IPS-18a (cell line): ENCODE measurements around the gene TSPAN10.

Experiments
- H3K27ac ChIP-seq: one replicate; pipeline ENCODE4 v1.5.1; 2013; ENCODE audit warnings: low read length
- H3K27me3 ChIP-seq: one replicate; pipeline ENCODE4 v1.6.1; 2013; ENCODE audit warnings: mild to moderate bottlenecking, low read length; ENCODE audit not compliant: control insufficient read depth, insufficient read depth
- H3K36me3 ChIP-seq: one replicate; pipeline ENCODE4 v1.6.1; 2013; ENCODE audit warnings: low read depth, low read length; ENCODE audit not compliant: control insufficient read depth
- H3K4me1 ChIP-seq: one replicate; pipeline ENCODE4 v1.6.1; 2013; ENCODE audit warnings: low read depth, low read length; ENCODE audit not compliant: control insufficient read depth
- H3K4me3 ChIP-seq: one replicate; pipeline ENCODE4 v1.5.1; 2013; ENCODE audit warnings: low read length
- H3K9ac ChIP-seq: one replicate; pipeline ENCODE4 v1.6.1; 2013; ENCODE audit warnings: mild to moderate bottlenecking, low read length, moderate library complexity
- H3K9me3 ChIP-seq: one replicate; pipeline ENCODE4 v1.6.1; 2013; ENCODE audit warnings: low read depth, low read length; ENCODE audit not compliant: control insufficient read depth

Gene TSPAN10

GRCh38 chr17:81638683-81639082 is 1.7 kb downstream of the TSPAN10 start:
- Histone ChIP-seq H3K9me3 (no peaks in the 10 kb centered on the region), H3K9ac (no peak overlapping the region), H3K4me1 (peaks cover 5% of the 10 kb centered on the region), H3K36me3 (no peaks in the 10 kb centered on the region), H3K27me3 (no peaks in the 10 kb centered on the region), H3K4me3 (no peak overlapping the region), H3K27ac (no peak overlapping the region)

GRCh38 chr17:81640011-81640410 is 3.0 kb downstream of the TSPAN10 start:
- H3K9me3 ChIP-seq = no peaks in the 10 kb centered on the region

GRCh38 chr17:81641825-81642489 is 5.0 kb downstream of the TSPAN10 start:
- no peaks in the 10 kb centered on the region for H3K4me1 ChIP-seq
- H3K4me3 ChIP-seq = no peak overlapping the region
- no peaks in the 10 kb centered on the region for H3K36me3 ChIP-seq
- no peak overlapping the region for H3K27ac ChIP-seq
- H3K27me3 ChIP-seq = peaks cover 3% of the 10 kb centered on the region
- H3K9me3 ChIP-seq = no peaks in the 10 kb centered on the region
- no peak overlapping the region for H3K9ac ChIP-seq

More at GRCh38 chr17:81640011-81640410, 3.0 kb downstream of the TSPAN10 start:
- no peaks in the 10 kb centered on the region for H3K36me3 ChIP-seq
- no peak overlapping the region for H3K9ac ChIP-seq
- H3K27ac ChIP-seq = no peak overlapping the region
- peaks cover 5% of the 10 kb centered on the region for H3K4me1 ChIP-seq
- H3K4me3 ChIP-seq = no peak overlapping the region
- H3K27me3 ChIP-seq = no peaks in the 10 kb centered on the region

- H3K4me1 ChIP-seq = no peaks in the 10 kb centered on the region
- no peak overlapping the region for H3K4me3 ChIP-seq
- H3K9ac ChIP-seq = no peak overlapping the region
- H3K27me3 ChIP-seq = peaks cover 26% of the 10 kb centered on the region
- no peaks in the 10 kb centered on the region for H3K36me3 ChIP-seq
- H3K27ac ChIP-seq = no peak overlapping the region
- no peaks in the 10 kb centered on the region for H3K9me3 ChIP-seq
These were observed 7.5 kb downstream of the TSPAN10 start for GRCh38 chr17:81644496-81644895.

GRCh38 chr17:81644976-81645952 is 8.3 kb downstream of the TSPAN10 start:
- Histone ChIP-seq H3K4me3 (no peak overlapping the region), H3K27ac (no peak overlapping the region), H3K9ac (no peak overlapping the region), H3K27me3 (peaks cover 26% of the 10 kb centered on the region), H3K36me3 (no peaks in the 10 kb centered on the region), H3K9me3 (no peaks in the 10 kb centered on the region), H3K4me1 (no peaks in the 10 kb centered on the region)

GRCh38 chr17:81646869-81647600 is 10.0 kb downstream of the TSPAN10 start:
- no peak overlapping the region for H3K27ac ChIP-seq
- no peak overlapping the region for H3K9ac ChIP-seq
- no peaks in the 10 kb centered on the region for H3K36me3 ChIP-seq
- no peak overlapping the region for H3K4me3 ChIP-seq
- peaks cover 26% of the 10 kb centered on the region for H3K27me3 ChIP-seq
- H3K9me3 ChIP-seq = no peaks in the 10 kb centered on the region
- H3K4me1 ChIP-seq = no peaks in the 10 kb centered on the region

GRCh38 chr17:81647640-81648012 is 10.6 kb downstream of the TSPAN10 start:
- Histone ChIP-seq H3K27me3 (peaks cover 26% of the 10 kb centered on the region), H3K4me1 (no peaks in the 10 kb centered on the region), H3K9me3 (no peaks in the 10 kb centered on the region), H3K27ac (no peak overlapping the region), H3K36me3 (no peaks in the 10 kb centered on the region), H3K4me3 (no peak overlapping the region), H3K9ac (no peak overlapping the region)

- Histone ChIP-seq H3K27ac (no peak overlapping the region), H3K9ac (no peak overlapping the region), H3K4me1 (peaks cover under 1% of the 10 kb centered on the region), H3K27me3 (peaks cover 26% of the 10 kb centered on the region), H3K36me3 (no peaks in the 10 kb centered on the region), H3K9me3 (no peaks in the 10 kb centered on the region), H3K4me3 (no peak overlapping the region)
These were observed 11.2 kb downstream of the TSPAN10 start for GRCh38 chr17:81648013-81648706.

- H3K9ac ChIP-seq = no peak overlapping the region
- no peaks in the 10 kb centered on the region for H3K9me3 ChIP-seq
- no peak overlapping the region for H3K27ac ChIP-seq
- no peak overlapping the region for H3K4me3 ChIP-seq
- no peaks in the 10 kb centered on the region for H3K36me3 ChIP-seq
- H3K27me3 ChIP-seq = peaks cover 26% of the 10 kb centered on the region
- peaks cover 6% of the 10 kb centered on the region for H3K4me1 ChIP-seq
These were observed 11.7 kb downstream of the TSPAN10 start for GRCh38 chr17:81648707-81649085.

- Histone ChIP-seq H3K4me1 (peaks cover 6% of the 10 kb centered on the region), H3K9ac (no peak overlapping the region)
These were observed 14.0 kb downstream of the TSPAN10 start for GRCh38 chr17:81650951-81651350.

GRCh38 chr17:81651692-81652091 is 14.7 kb downstream of the TSPAN10 start:
- Histone ChIP-seq H3K4me1 (peaks cover 6% of the 10 kb centered on the region), H3K27me3 (peaks cover 26% of the 10 kb centered on the region), H3K27ac (no peak overlapping the region), H3K4me3 (no peak overlapping the region), H3K36me3 (no peaks in the 10 kb centered on the region), H3K9me3 (no peaks in the 10 kb centered on the region), H3K9ac (no peak overlapping the region)

More at GRCh38 chr17:81650951-81651350, 14.0 kb downstream of the TSPAN10 start:
- peaks cover 26% of the 10 kb centered on the region for H3K27me3 ChIP-seq
- no peak overlapping the region for H3K4me3 ChIP-seq
- no peaks in the 10 kb centered on the region for H3K9me3 ChIP-seq
- no peak overlapping the region for H3K27ac ChIP-seq
- H3K36me3 ChIP-seq = no peaks in the 10 kb centered on the region
